DND-41 (cell line): Measurements from ENCODE around the gene C10orf95.

Source experiments
- CTCF ChIP-seq: IDR thresholded peaks from 2 replicates; pipeline ENCODE4 v1.5.1; 2012; ENCODE audit warnings: borderline replicate concordance, low read length, moderate library complexity, mild to moderate bottlenecking; ENCODE audit not compliant: poor library complexity, severe bottlenecking; ENCODE audit errors: extremely low read depth
- EZH2 ChIP-seq: IDR thresholded peaks from 3 replicates; pipeline ENCODE4 v1.6.1; 2012; ENCODE audit warnings: borderline replicate concordance, low read depth, mild to moderate bottlenecking, moderate library complexity, low read length, inconsistent platforms; ENCODE audit not compliant: severe bottlenecking

DNA sequence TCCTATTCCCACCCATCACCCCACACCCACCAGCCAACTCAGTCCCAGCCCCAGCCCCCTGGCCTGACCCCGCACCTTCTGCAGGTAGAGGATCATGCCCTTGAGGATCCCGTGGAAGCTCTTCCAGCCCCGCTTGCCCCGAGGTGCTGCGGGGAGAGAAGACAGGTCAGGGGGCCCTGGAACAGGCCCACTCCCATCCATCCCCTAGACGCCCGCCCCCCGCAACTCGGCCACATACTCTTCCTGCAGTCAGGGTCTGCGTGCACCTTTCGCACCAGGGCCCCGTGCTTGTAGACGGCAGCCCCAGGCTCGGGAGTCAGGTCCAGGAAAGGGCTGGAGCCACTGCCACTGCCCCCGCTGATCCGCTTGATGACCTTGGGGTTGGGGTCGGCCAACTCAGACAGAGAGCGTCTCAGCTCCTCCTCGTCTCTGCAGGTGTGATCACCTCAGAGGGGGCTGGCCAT lies 46.2 kb downstream of the C10orf95 start:
- TF ChIP-seq EZH2 (no peak), CTCF (no peak)
